K562 treated with DMSO at 1 percent for 24 hours (cell line): ENCODE results near the gene UBA3. TPM values are rescaled to one million over a fixed set of nuclear protein-coding genes. Genes with fewer than 3 reads are reported as not detected.

ENCODE experiments used
- total RNA-seq: library from RNA; unstranded; fragments of 300-600 nt; gene quantifications from 2 replicates; pipeline ENCODE4 v1.2.3, GENCODE V29; 2022; ENCODE audit warnings: low read depth; ENCODE audit not compliant: insufficient read depth

UBA3 gene
- total RNA-seq: 18.9 and 23.1 TPM in 2 replicates

DNA sequence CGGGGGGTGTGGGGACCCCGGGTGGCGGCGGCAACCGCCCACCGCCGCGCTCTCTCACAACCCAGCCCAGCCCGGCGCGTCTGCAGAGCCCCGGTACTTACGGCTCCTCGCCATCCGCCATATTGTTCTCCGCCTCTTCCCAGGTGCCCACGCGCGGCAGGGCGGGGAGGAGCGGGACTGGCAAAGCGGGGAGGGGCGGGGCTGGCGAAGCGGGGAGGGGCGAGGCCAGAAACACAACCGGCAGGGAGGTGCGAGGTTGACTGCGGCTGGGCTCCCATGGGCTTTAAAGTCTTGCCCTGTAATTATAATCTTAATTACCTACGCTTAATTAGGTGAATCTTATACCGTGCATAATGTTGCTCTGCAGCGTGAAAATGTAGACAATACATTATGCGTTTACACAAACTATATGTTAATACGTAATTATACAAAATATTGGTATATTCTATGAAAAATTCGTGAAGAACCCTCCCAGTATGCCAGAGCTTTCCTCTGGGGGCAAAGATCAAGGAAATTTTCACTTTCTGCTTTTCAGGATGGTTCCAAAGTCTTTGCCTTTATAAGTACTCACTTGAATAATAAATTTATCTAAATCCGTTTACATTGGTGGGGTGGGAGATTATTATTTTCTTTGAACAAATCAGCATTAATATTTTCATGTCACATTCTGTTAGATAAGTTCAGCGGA is at the start of gene UBA3:
Gene UBA3 (minus strand): TSS at position 133 of the 688 bp plus-strand sequence. CDS start 12 bp downstream, at position 121.

DNA sequence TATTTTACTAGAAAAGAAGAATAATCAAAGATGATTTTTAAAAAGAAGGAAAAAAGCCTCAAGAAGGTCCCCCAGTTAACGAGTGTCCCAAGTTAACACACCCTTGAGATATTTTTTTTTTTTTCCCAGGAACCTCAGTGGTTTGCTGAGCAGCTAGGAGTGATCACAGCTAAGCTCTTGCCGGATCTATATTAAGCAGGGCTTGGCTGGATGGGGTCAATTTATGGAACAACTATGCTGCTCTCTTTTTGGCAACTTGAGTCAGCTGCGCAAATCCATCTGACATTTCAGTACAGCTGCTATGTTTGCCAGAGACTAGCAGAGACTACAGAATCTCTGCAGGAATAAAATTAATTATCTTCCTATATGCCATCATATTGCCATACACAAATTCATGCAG is 42.2 kb upstream of the UBA3 start, which contains the start of gene LMOD3:
Gene LMOD3 (minus strand): TSS at position 193 of the 400 bp plus-strand sequence. CDS start 209 bp downstream, outside the sequence.

DNA sequence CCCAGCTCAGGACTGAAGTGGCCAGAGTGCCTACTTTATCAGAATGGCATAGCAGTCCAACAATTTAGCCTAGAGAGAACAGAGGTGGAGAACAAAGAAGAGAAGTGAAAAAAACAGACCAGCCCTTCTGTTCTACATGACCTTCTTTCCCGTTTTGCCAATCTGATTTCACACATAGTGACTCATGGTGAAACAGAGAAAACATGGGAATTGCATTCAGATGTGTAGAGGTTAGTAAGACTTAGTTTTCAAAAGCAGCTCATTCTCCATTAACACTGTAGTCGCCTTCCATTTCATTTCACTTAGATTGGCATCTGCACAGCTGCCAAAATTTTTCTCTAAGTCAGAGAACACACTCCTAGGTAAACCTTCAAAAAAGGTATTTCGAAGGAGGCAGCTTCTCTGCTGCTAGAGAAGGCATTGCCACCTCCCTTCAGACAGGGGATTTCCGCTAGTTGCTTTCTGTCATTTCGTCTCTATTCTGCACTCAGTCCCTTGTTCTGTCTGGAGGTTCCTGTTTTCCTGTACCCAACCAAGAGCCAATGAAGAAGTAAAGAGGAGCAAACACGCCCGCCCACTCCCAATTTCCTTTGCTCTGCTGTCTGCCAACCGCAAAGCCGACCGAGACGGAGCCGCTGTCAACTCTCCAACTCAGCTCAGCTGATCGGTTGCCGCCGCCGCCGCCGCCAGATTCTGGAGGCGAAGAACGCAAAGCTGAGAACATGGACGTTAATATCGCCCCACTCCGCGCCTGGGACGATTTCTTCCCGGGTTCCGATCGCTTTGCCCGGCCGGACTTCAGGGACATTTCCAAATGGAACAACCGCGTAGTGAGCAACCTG is 4.4 kb upstream of the UBA3 start, which contains the start of gene ARL6IP5:
Gene ARL6IP5 (plus strand): TSS at position 612 of the 842 bp plus-strand sequence. CDS start 111 bp downstream, at position 723.

DNA sequence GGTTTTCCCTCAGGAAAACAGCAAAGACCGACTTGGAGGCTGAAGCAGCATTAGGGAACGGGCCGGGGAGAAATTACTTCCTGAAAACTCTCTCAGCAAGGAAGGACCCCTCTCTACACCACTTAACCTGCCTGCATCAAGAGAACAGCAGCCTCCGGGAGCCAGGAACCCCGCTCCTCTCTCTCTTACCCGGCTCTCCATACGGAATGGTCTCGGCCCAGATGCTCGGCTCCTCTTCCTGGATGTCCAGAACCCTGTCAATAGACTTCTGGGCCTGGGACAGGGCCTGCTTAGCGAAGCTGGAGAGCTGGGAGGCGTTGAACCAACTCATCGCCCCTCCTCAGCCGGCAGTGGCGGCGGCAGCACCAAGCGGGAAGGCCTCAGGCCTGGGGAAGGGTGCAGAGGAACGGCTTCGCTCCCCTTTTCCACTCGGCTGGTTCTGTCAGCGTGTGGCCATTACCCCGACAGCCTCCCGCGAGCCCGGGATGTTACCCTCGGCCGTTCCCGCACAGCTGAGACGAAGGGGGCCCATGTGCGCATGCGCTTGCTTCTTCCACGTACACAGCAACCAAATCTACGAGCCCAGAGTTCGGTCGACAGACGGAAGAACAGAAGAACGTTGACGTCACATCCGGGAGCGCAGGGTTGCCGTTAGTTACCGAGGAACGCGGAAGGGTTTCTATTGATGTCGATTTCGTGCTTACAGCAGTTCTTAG is 28.3 kb downstream of the UBA3 start, which contains the start of gene TMF1:
Gene TMF1 (minus strand): TSS at position 578 of the 716 bp plus-strand sequence. CDS start 247 bp downstream, at position 331.

DNA sequence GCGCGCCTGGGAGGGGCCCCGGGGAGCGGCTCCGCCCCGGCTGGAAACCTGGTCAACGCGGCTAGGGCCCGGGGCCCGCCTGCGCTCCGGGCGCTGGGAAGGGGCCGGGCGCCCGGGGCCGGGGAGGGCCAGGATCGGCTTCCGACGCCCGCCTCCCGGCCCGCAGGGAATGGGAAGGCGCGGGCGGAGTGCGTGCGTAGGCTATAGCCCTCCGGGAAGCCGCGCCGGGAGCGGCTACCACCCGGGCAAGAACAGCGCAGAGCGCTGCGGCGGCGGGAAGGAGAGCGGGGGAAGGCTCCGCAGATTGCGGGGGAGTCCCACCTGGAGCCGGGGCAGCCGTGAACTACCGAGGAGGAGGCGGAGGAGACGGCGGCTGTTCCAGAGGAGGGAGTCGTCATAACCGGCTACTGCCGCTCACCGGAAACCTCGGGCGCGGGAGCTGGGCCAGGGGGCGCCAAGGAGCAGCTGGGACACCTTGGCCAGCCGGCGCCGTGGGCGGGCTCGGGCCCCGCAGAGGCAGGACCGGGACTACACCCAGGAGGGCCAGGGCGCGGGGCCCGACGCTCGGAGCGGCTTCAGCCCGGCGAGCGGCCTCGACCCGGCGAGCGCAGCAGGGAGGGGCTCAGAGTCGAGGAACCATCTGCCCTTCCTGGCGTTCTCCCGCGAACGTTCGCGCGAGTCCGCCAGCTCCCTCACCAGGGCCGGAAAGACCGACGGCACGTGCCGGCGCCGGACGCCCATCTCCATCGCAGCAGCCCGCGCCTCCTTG is 66.7 kb downstream of the UBA3 start, which contains the start of gene EOGT:
Gene EOGT (minus strand): TSS at position 432 of the 769 bp plus-strand sequence. CDS start 3,838 bp downstream, outside the sequence.

Other genes with a start within 250 kb of the UBA3 start
- not detected in 2 replicates for gene TAFA4, start 147.8 kb downstream of the UBA3 start, total RNA-seq
- 3.0 and 3.8 TPM in 2 replicates for gene EOGT, start 66.7 kb downstream of the UBA3 start, total RNA-seq
- 7.3 and 8.2 TPM in 2 replicates for gene TMF1, start 28.0 kb downstream of the UBA3 start, total RNA-seq
- 29.6 and 34.1 TPM in 2 replicates for gene ARL6IP5, start 4.6 kb upstream of the UBA3 start, total RNA-seq
- not detected in 2 replicates for gene LMOD3, start 42.2 kb upstream of the UBA3 start, total RNA-seq